ENCODE data around the gene DPP9.

GRCh38 chr19:4744451-4745174 is 21.0 kb upstream of the DPP9 start:
- TF ChIP-seq MAX (IDR thresholded peaks at IDR 0.05; ENCODE audit: low read depth), result 0 out of 2 replicates have a peak, but pooled peaks have one; percentile 44
- TF ChIP-seq EP300 (IDR thresholded peaks at IDR 0.05; ENCODE audit: borderline replicate concordance in 1 of 2, low read depth in 1 of 2, low read length in 1 of 2), result no peak
- no peak for TF ChIP-seq TEAD4 (IDR thresholded peaks at IDR 0.05; ENCODE audit: borderline replicate concordance, insufficient read depth)
- TF ChIP-seq FOXM1 (IDR thresholded peaks at IDR 0.05; ENCODE audit: low read depth), result no peak
